ENCODE measurements around the gene CSTF3. TPM values are rescaled to one million over a fixed set of nuclear protein-coding genes. Genes with fewer than 3 reads are reported as not detected.

Gene CSTF3
- 10 to 100 TPM; 14.8 to 30.4 TPM for polyA plus RNA-seq

DNA sequence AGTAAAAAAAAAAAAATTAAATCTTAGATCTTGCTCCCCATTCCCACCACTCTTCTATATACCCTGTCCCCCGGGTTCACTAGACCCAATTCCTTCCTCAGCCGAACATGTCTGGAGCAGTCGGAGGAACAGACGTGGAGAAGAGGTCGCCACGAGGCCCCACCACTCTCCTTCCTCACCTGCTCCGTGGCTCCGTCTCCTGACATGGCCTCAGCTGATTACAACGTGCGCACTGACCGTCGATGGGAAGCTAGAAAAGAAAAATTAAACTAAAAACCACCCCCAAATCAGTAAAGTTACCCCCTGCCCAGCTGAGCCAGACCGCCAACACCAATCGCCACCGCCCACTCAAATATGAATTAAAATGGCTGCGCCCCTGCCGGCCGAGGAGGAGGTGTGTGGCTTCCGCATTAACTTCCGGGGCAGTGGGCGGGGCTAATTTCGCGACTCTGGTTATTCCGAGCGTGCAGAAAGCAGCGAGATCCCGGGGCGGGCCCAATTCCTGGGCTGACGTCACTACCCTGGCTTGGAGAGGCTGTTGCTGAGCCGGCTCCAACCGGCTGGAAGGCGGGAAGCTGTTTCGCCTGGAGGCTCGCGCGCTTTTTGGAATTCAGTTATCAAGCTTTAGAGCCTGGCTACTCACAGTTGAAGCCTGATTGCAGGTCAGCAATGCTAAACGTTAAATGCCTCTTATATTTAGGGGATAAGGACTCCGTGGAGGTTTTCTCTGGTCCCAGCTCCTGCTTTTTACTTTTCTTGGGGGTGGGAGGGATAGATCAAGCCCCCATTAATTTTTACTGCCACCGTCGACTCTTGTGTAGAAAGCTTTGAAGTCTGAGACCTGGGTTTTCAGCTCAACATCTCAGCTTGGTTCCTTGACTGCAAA, at the start of gene CSTF3:
TSS of gene CSTF3 (minus strand) at position 361 of the 886 bp plus-strand sequence. CDS start at position 206, 155 bp downstream.
- no peaks in the 10 kb centered on the region for H3K9me3 ChIP-seq (ENCODE audit: control insufficient read depth in 2 of 2, insufficient read depth in 1 of 2, low read depth in 1 of 2, low read length in 1 of 2)
- H3K27me3 ChIP-seq (ENCODE audit: control insufficient read depth in 1 of 2, insufficient read depth in 2 of 2, low read length in 2 of 2), result no peaks in the 10 kb centered on the region
- H3K4me3 ChIP-seq (ENCODE audit: low read depth in 1 of 2, low read length in 2 of 2), result peak within 1 kb of the TSS; percentile 64 to 96
- 2 to 3% methylated on average over 40 of the region's 40 CpGs for WGBS, 2 donors
- H3K36me3 ChIP-seq (ENCODE audit: control insufficient read depth in 2 of 2, insufficient read depth in 2 of 2, low read length in 1 of 2), result no peaks in the 10 kb centered on the region
- peak within 1 kb of the TSS; percentile 38 to 91 for H3K27ac ChIP-seq (ENCODE audit: low read depth in 2 of 2, low read length in 1 of 2)
- H3K4me1 ChIP-seq (ENCODE audit: control insufficient read depth in 2 of 2, insufficient read depth in 2 of 2, low read length in 1 of 2), result peaks cover 2% of the 10 kb centered on the region in 2 donors

DNA sequence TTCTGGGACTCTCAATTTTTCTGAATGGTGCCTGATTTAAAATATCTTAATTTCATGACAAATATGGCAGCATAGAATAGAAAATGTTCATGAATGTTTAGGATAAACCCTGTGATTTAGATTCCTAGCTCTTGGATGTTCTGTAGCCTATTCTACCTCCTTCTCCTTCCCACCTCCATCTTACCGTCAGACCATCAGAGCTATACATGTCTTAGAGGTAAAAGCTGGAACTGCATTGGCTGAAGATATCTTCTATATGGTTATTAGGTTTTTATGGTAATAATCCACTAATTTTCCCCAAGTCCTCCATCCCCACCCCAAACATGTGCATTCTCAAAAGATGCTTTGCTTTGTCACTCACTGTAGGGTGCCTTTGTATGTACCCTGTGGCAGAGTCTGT, 46.9 kb upstream of the CSTF3 start:
- Histone ChIP-seq H3K4me3 (ENCODE audit: low read depth in 1 of 2, low read length in 2 of 2) (no peak overlapping the region), H3K36me3 (ENCODE audit: control insufficient read depth in 2 of 2, insufficient read depth in 2 of 2, low read length in 1 of 2) (no peaks in the 10 kb centered on the region), H3K9me3 (ENCODE audit: control insufficient read depth in 2 of 2, insufficient read depth in 1 of 2, low read depth in 1 of 2, low read length in 1 of 2) (no peaks in the 10 kb centered on the region), H3K27me3 (ENCODE audit: control insufficient read depth in 1 of 2, insufficient read depth in 2 of 2, low read length in 2 of 2) (no peaks in the 10 kb centered on the region), H3K27ac (ENCODE audit: low read depth in 2 of 2, low read length in 1 of 2) (no peak overlapping the region), H3K4me1 (ENCODE audit: control insufficient read depth in 2 of 2, insufficient read depth in 2 of 2, low read length in 1 of 2) (no peaks in the 10 kb centered on the region)
- WGBS, 2 donors, result 88 to 100% methylated on average over 1 of the region's 1 CpG

DNA sequence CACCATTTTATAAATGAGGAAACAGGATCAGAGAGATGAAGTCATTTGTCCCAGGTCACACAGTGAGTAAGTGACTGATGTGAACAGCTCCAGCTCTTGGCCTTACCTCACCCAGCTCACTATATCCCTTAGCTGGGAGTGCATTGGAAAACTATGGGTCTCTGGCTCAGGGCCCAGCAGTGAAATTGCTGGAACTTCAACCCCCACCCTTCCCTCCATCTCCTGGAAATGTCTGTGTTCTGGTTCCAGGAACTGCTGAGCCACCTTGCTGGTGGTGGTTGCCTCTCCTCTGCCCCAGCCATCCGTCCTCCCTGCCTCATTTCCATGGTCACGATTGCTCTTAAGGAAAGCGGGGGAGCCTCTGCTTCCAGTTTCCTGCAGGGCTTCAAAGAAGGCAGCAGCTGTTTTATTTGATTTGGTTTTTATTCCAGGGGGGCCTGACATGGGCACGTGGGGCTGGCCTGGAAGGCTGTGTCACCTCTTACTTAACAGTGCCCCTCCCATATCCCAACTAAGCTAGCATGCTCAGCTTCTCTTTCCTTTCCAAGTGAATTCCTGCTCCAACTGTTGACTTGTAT, 46.2 kb upstream of the CSTF3 start:
- H3K27ac ChIP-seq (ENCODE audit: low read depth in 2 of 2, low read length in 1 of 2), result no peak overlapping the region
- H3K4me3 ChIP-seq (ENCODE audit: low read depth in 1 of 2, low read length in 2 of 2), result no peak overlapping the region
- H3K9me3 ChIP-seq (ENCODE audit: control insufficient read depth in 2 of 2, insufficient read depth in 1 of 2, low read depth in 1 of 2, low read length in 1 of 2), result no peaks in the 10 kb centered on the region
- no peaks in the 10 kb centered on the region for H3K27me3 ChIP-seq (ENCODE audit: control insufficient read depth in 1 of 2, insufficient read depth in 2 of 2, low read length in 2 of 2)
- H3K36me3 ChIP-seq (ENCODE audit: control insufficient read depth in 2 of 2, insufficient read depth in 2 of 2, low read length in 1 of 2), result no peaks in the 10 kb centered on the region
- H3K4me1 ChIP-seq (ENCODE audit: control insufficient read depth in 2 of 2, insufficient read depth in 2 of 2, low read length in 1 of 2), result no peaks in the 10 kb centered on the region
- WGBS, 2 donors, result 38 to 49% methylated on average over 4 of the region's 4 CpGs

DNA sequence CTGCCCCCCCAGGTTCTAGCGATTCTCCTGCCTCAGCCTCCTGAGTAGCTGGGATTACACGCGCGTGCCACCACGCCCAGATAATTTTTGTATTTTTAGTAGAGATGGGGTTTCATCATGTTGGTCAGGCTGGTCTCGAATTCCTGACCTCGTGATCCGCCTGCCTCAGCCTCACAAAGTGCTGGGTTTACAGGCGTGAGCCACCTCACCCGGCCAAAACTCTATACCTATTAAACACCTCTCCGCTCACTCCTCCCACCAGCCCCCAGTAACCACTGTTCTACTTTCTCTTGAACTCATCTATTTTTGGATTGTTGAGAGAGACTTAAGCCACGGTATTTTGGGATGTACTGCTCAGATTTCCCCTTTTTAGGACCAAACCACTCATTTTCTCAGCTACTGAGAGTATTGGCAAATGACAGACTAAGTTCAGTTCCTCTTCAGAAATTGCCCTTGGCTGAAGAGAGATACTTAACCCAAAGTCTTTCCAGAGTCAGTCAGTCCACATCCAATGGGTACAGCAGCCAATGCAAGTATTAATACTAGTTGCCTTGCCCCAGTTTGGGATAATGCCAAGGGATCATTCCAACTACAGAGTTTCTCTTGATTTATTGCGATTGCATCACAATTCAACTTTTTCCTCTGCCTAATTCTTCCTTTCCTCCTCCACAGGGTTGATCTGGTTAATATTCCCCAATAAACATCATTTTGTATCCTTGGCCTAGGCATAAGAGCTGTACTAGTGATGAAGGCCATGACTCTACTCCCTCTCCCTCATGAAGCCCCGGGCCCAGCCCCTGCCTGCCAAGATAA, 36.8 kb upstream of the CSTF3 start:
- Histone ChIP-seq H3K9me3 (ENCODE audit: control insufficient read depth in 2 of 2, insufficient read depth in 1 of 2, low read depth in 1 of 2, low read length in 1 of 2) (no peaks in the 10 kb centered on the region), H3K27me3 (ENCODE audit: control insufficient read depth in 1 of 2, insufficient read depth in 2 of 2, low read length in 2 of 2) (no peaks in the 10 kb centered on the region), H3K27ac (ENCODE audit: low read depth in 2 of 2, low read length in 1 of 2) (no peak overlapping the region), H3K36me3 (ENCODE audit: control insufficient read depth in 2 of 2, insufficient read depth in 2 of 2, low read length in 1 of 2) (no peaks in the 10 kb centered on the region), H3K4me3 (ENCODE audit: low read depth in 1 of 2, low read length in 2 of 2) (no peak overlapping the region), H3K4me1 (ENCODE audit: control insufficient read depth in 2 of 2, insufficient read depth in 2 of 2, low read length in 1 of 2) (no peaks in the 10 kb centered on the region)
- 80 to 82% methylated on average over 14 of the region's 14 CpGs for WGBS, 2 donors

DNA sequence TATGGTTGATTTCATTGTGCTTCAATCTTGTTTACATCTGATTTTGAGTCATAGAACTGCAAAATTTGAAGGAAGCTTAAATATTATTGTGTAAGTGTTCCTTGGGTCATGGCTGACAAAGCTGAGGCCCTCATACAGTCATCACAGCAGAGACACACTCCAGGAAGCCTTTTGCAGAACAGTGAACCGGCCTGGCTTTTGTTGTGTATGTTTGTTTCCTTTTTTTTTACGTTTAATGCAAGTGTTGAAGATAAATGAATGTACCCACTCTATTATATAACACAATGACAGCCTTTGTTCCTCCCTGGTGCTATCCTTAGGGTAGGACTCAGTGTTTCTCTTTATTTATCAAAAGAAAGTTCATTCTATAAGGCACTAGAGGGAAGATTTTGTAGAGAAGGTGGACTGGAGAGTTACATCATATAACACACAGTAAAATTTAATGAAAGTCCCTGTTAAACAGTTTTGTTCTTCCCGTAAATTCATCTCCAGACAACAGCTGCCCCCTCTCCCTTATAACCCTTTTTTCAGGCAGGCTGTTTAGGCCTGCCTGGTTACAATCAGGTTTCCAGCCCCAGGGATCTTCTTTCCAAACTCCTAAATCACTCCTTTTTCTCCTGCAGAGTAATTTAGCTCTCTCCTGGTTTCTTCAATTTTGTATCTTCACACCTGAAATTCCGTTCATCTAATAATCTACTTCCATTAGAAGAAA, 34.3 kb upstream of the CSTF3 start:
- Histone ChIP-seq H3K4me1 (ENCODE audit: control insufficient read depth in 2 of 2, insufficient read depth in 2 of 2, low read length in 1 of 2) (no peaks in the 10 kb centered on the region), H3K27me3 (ENCODE audit: control insufficient read depth in 1 of 2, insufficient read depth in 2 of 2, low read length in 2 of 2) (no peaks in the 10 kb centered on the region), H3K4me3 (ENCODE audit: low read depth in 1 of 2, low read length in 2 of 2) (no peak overlapping the region), H3K36me3 (ENCODE audit: control insufficient read depth in 2 of 2, insufficient read depth in 2 of 2, low read length in 1 of 2) (no peaks in the 10 kb centered on the region), H3K9me3 (ENCODE audit: control insufficient read depth in 2 of 2, insufficient read depth in 1 of 2, low read depth in 1 of 2, low read length in 1 of 2) (no peaks in the 10 kb centered on the region), H3K27ac (ENCODE audit: low read depth in 2 of 2, low read length in 1 of 2) (no peak overlapping the region)
- 66 to 67% methylated on average over 4 of the region's 4 CpGs for WGBS, 2 donors

DNA sequence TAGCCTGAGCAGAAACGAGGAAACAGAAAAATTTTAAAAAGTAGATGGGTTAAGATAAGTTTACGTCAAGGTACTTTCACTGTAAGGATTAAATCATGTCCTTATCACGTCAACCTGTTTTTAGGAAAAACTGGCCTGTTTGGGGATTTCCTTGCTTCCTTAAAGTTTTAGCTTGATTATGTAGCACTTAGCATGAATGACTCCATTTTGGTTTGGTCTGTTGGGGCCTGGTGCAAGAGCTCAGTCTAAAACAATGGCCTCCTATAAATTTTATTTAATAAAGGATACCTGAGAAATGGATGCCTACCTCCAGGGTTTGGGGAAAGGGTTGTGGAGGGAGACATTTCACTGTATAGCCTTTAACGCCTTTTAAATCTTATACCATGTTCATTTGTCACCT, 33.2 kb upstream of the CSTF3 start:
- 83 to 96% methylated on average over 4 of the region's 4 CpGs for WGBS, 2 donors
- Histone ChIP-seq H3K27me3 (ENCODE audit: control insufficient read depth in 1 of 2, insufficient read depth in 2 of 2, low read length in 2 of 2) (no peaks in the 10 kb centered on the region), H3K9me3 (ENCODE audit: control insufficient read depth in 2 of 2, insufficient read depth in 1 of 2, low read depth in 1 of 2, low read length in 1 of 2) (no peaks in the 10 kb centered on the region), H3K4me3 (ENCODE audit: low read depth in 1 of 2, low read length in 2 of 2) (no peak overlapping the region), H3K4me1 (ENCODE audit: control insufficient read depth in 2 of 2, insufficient read depth in 2 of 2, low read length in 1 of 2) (no peaks in the 10 kb centered on the region), H3K27ac (ENCODE audit: low read depth in 2 of 2, low read length in 1 of 2) (no peak overlapping the region), H3K36me3 (ENCODE audit: control insufficient read depth in 2 of 2, insufficient read depth in 2 of 2, low read length in 1 of 2) (no peaks in the 10 kb centered on the region)

DNA sequence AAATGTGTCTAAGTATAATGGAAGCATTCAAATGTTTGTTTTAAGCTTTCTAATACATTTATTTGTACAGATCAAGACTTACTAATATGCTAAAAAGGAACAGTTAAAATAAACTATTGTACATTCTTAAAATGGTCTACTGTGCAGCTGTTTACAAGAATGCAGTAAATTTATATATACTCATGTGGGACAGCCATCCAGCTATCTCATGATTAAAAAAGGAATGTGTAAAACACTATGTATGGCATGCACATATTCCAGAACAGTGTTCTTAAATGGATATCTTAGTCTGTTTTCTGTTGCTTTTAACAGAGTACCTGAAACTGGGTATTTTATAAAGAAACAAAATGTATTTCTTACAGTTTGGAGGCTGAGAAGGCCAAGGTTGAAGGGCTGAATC, 30.2 kb upstream of the CSTF3 start:
- H3K9me3 ChIP-seq (ENCODE audit: control insufficient read depth in 2 of 2, insufficient read depth in 1 of 2, low read depth in 1 of 2, low read length in 1 of 2), result no peaks in the 10 kb centered on the region
- H3K27ac ChIP-seq (ENCODE audit: low read depth in 2 of 2, low read length in 1 of 2), result no peak overlapping the region
- no peaks in the 10 kb centered on the region for H3K36me3 ChIP-seq (ENCODE audit: control insufficient read depth in 2 of 2, insufficient read depth in 2 of 2, low read length in 1 of 2)
- H3K4me1 ChIP-seq (ENCODE audit: control insufficient read depth in 2 of 2, insufficient read depth in 2 of 2, low read length in 1 of 2), result no peaks in the 10 kb centered on the region
- no peak overlapping the region for H3K4me3 ChIP-seq (ENCODE audit: low read depth in 1 of 2, low read length in 2 of 2)
- no peaks in the 10 kb centered on the region for H3K27me3 ChIP-seq (ENCODE audit: control insufficient read depth in 1 of 2, insufficient read depth in 2 of 2, low read length in 2 of 2)

DNA sequence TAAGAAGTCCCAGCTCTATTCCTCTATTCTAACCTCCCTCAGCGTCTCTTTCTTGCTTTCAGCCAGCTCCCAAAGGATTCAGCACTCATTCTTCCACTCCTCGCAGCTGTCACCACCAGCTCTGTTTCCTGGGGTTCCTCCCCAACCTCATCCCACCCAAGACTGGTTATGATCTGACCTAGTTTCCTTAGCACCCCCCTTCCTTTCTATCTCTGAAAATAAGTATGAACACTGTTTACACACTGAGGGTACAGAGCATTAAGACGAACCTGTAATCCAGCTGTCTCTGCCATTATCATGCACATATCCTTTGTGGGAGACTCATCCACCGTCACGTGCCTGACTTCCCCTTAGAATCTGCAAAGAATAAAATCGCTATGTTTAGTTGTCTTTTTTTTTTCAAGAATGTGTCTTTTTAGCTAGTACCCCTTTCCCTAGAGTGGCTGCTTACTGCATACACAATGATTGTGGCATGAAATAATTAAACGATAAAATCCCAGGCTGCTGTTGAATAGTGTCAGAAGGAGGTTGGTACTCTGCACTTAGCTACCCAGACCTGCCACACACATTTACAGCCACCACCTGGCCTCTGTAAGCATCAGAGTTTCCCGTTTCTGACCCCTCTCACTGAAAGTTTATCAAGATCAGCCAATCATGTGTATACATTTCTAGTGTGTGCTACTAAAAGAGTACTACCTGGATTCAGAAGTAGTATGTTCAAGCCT, 26.9 kb upstream of the CSTF3 start:
- Histone ChIP-seq H3K27ac (ENCODE audit: low read depth in 2 of 2, low read length in 1 of 2) (no peak overlapping the region), H3K4me1 (ENCODE audit: control insufficient read depth in 2 of 2, insufficient read depth in 2 of 2, low read length in 1 of 2) (no peaks in the 10 kb centered on the region), H3K4me3 (ENCODE audit: low read depth in 1 of 2, low read length in 2 of 2) (no peak overlapping the region), H3K27me3 (ENCODE audit: control insufficient read depth in 1 of 2, insufficient read depth in 2 of 2, low read length in 2 of 2) (no peaks in the 10 kb centered on the region), H3K9me3 (ENCODE audit: control insufficient read depth in 2 of 2, insufficient read depth in 1 of 2, low read depth in 1 of 2, low read length in 1 of 2) (no peaks in the 10 kb centered on the region), H3K36me3 (ENCODE audit: control insufficient read depth in 2 of 2, insufficient read depth in 2 of 2, low read length in 1 of 2) (no peaks in the 10 kb centered on the region)
- 61 to 63% methylated on average over 8 of the region's 8 CpGs for WGBS, 2 donors

DNA sequence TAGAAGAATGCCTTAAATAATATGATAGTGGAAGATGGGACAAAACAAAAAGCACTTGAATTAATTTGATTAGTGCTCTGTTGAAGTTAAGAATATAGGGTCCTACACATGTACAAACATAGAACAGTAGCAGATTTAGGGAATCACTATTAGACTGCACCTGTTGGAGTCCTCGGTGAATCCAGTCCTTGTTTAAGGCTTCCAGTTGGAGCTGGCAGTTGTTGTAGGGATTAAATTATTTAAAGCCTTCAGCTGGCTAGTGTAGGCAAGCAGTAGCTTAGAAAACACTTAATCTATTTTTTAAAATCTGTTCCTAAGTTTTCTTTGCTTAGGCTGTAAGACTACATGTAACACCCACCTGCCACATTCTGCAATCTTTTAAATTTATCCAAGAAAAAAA, 24.5 kb upstream of the CSTF3 start:
- Histone ChIP-seq H3K4me1 (ENCODE audit: control insufficient read depth in 2 of 2, insufficient read depth in 2 of 2, low read length in 1 of 2) (no peaks in the 10 kb centered on the region), H3K27ac (ENCODE audit: low read depth in 2 of 2, low read length in 1 of 2) (no peak overlapping the region), H3K27me3 (ENCODE audit: control insufficient read depth in 1 of 2, insufficient read depth in 2 of 2, low read length in 2 of 2) (no peaks in the 10 kb centered on the region), H3K4me3 (ENCODE audit: low read depth in 1 of 2, low read length in 2 of 2) (no peak overlapping the region), H3K9me3 (ENCODE audit: control insufficient read depth in 2 of 2, insufficient read depth in 1 of 2, low read depth in 1 of 2, low read length in 1 of 2) (peaks cover 0 to 2% of the 10 kb centered on the region in 2 donors), H3K36me3 (ENCODE audit: control insufficient read depth in 2 of 2, insufficient read depth in 2 of 2, low read length in 1 of 2) (no peaks in the 10 kb centered on the region)
- 78 to 83% methylated on average over 1 of the region's 1 CpG for WGBS, 2 donors

All from esophagus (tissue), 2 donors.